ENCODE data around the gene SERPINB2.

Gene SERPINB2, protein sequence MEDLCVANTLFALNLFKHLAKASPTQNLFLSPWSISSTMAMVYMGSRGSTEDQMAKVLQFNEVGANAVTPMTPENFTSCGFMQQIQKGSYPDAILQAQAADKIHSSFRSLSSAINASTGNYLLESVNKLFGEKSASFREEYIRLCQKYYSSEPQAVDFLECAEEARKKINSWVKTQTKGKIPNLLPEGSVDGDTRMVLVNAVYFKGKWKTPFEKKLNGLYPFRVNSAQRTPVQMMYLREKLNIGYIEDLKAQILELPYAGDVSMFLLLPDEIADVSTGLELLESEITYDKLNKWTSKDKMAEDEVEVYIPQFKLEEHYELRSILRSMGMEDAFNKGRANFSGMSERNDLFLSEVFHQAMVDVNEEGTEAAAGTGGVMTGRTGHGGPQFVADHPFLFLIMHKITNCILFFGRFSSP

DNA sequence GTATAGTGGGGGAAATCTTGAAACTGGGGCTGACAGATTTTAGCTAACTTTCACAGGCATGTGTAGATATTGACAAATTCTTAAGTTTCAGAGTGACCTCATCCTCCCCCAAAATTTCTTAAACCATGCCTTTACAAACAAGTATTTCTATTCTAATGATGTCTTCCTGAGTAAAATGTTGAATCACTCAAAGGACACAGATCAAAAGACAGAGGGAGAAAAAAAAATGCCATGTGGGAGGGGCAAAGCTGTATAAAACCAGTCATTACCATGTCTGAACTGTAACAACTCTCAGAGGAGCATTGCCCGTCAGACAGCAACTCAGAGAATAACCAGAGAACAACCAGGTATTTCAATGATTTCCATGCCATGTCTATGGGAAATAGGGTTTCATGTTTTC lies at the start of gene SERPINB2:
SERPINB2 (plus strand) TSS at position 282 of the 400 bp plus-strand sequence. CDS start 3,740 bp downstream, outside the sequence.
- no peak for DNase-seq

DNA sequence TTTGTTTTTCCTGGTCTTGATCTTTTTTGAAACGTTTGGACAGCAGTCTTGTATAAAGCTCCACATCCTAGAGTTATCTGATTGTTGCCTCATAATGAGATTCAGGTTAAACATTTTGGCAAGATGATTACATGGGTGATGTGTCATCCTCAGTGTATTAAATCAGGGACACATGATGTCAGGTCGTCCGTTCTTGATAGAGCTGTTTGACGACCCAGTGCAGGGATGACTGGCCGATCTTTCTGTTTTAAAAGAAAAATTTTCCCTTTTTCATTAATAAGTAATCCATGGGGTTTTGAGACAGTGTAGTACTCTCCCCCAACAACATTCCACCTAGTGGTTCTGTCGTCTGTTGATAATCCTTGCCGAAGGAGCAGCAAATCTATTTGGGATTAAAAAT lies 44.5 kb upstream of the SERPINB2 start:
- no peak for DNase-seq

DNA sequence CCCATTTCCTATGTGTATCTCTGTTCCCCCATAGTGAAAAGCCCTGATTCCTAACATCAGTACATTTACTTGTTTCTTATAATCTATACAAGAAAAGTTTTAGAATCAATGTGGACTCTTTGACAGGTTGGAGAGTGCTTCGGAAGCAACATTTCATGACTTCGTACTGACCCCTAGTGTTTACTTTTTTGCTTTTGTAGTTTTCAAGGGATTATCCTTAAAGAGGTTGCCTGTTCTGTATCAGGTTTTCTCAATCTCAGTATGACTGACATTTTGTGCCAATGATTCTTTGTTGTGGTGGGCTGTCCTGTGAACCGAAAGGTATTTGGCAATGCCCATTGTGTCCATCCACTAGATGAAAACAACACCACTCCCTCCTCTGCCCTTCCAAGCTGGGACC lies 43.3 kb upstream of the SERPINB2 start:
- no peak for DNase-seq

DNA sequence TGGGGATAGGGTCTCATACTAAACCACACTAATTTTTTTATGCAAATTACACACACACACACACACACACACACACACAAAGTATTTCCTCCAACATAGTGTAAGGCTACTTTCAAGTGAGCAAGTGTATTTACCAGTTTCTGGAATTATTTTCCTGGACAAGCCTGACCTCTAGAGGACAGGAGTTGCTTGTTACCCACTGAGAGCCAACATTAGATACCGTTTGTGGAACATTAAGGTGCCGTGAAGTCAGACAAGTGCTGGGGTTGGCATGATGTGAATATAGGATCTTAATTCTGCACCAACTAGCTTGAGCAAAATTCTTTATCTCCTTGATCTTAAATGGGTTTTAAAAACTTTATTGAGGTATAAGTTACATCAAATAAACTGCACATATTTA lies 39.3 kb upstream of the SERPINB2 start:
- no peak for DNase-seq

DNA sequence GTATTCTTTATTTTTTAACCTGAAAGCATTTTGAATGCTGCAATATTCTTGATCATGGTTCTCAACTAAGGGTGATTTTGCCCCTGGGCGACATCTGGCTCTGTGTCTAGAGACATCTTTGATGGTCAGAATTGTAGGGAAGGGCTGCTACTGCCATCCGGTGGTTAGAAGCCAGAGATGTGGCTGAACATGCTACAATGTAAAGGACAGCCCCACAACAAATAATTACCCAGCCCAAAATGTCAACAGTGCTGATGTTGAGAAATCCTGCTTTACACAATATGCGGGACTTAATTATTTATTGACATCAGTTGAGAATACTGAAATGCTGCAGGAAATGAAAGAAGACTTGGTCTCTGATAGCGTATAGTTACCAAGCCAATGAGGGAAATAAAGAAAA lies 37.5 kb upstream of the SERPINB2 start:
- no peak for DNase-seq

DNA sequence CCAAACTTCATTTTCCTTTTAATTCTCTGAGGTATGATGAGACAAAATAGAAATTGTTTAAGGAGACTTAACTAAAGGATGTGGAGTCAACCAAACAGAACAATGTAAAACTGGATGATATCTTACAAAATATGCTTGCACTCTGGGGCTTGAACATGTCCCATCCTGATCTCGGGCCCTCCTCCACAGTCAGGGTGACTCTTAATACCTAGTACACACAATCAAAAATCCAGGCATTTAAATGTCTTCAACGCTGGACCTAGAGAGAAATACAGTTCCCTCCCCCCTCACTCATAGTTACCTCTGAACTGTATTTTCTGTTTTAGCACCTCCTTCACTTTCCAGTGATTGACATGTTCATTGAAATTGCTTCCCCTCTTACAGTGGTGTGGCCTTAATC lies 36.9 kb upstream of the SERPINB2 start:
- no peak for DNase-seq

DNA sequence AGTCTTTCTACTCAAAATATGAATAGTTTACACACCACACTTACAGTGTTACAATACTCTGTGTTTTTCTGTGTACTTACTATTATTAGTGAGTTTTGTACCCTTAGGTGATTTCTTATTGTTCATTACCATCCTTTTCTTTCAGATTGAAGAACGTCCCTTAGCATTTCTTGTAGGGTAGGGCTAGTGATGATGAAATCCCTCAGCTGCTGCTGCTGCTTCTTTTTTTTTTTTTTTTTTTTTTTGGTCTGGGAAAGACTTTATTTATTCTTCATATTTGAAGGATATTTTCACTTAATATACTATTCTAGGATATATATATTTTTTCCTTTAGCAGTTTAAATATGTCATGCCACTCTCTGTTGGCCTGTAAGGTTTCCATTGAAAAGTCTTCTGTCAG lies 29.0 kb upstream of the SERPINB2 start:
- DNase-seq: no peak

DNA sequence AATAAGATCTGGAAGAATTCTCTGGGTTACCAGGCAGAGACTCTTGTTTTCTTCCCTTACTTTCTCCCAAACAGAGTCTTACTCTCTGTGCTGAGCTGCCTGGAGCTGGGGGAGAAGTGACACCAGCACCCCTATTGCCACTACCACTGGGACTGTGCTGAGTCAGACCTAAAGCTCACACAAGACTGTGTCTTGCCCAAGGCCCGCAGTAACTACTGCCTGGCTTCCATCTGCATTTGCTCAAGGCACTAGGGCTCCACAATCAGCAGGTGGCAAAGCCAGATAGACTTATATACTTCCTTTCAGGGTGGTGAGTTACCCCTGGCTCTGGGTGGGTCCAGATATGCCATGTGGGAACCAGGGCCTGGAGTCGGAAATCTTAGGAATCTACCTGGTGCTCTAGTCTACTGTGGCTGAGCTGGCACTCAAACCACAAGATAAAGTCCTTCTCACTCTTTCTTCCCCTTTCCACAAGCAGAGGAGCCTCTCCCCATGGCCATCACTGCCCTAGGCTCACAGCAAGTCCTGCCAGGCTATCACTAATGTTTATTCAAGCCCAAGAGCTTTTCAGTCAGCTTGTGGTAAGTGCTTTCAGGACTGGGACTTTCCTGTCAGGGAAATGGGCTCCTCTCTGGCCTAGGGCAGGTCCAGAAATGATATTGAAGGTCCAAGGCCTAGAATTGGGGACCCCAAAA lies 27.6 kb upstream of the SERPINB2 start:
- DNase-seq: no peak

DNA sequence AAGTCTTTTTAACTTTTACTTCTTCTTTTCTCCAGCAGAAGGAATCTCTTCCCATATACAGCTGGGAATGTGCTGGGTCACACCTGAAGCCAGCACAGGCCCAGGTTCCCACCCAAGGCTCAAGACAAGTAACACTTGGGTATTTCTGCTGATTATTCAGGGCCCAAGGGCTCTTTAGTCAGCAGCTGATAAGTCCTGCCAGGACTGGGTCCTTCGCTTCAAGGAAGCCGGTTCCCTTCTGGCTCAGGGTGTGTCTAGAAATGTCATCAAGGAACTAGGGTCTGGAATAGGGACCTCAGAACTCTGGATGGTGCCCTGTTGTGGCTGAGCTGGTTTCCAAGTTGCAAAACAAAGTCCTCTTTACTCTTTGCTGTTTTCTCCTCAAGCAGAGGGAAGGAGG lies 27.0 kb upstream of the SERPINB2 start:
- DNase-seq: no peak

DNA sequence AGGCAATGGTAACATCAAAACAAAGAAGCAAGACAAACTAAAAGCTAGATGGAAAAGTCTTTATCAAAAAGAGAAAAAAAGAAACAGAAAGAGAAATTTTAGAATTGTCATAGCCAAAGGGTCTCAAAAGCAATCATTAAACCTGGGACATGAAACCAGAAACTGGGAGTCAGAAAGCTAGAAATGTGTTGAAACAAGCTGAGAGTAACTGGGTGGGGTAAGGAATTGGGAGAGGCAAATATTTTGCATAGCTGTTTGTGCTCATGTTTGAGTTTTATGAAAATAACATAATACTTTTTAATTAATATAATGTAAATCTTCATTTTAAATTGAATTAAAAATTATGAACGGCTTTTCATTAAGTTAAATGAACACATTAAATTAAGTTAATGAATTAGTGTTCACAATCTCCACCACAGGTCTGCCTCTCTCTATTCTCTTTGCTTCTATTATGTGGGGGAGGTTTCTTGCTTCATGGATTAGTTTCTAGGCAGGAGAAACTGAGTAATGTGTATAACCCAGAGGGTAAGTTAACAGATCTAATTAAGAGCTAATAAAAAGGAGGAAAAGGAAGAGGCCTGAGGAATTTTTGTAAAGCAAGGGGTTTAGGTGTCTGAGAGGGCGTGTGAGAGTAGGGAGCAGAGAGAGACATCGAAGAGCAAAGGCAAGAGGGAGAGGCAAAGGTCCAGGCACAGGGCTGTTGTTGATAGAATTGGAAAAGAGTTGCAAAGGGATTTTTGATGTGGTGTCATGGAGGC lies 20.0 kb upstream of the SERPINB2 start:
- DNase-seq: no peak

DNA sequence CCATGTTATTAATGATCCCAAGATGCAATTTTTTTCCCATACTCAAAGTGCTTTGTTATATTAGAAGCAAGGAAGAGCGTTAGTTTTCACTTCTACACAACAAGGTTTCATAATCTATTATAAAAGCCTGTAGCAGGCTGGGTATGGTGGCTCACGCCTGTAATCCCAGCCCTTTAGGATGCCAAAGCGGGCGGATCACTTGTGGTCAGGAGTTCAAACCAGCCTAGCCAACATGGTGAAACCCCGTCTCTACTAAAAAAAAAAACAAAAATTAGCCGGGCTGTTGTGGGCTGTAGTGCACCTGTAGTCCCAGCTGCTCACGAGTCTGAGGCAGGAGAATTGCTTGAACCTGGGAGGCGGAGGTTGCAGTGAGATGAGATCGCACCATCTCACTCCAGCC lies 19.0 kb upstream of the SERPINB2 start:
- no peak for DNase-seq

DNA sequence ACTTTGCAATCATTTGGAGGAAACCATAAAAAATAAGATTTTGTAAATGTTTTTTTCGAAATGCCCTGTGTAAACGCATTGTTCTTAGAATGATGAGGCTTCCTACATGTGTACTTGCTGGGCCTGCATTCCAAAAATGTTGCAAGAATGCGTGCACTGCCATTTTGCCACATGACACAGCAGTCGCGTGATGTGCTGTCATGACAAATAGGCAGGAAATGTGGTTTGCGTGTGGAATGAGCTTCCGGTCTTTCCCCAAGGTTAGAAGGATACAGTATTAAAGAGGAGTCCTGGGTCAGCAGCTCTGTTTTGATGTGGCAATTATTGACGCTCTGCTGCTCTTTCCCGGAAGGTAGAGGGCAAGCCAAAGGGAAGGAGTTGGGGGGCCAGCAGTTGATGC lies 18.1 kb upstream of the SERPINB2 start:
- no peak for DNase-seq

DNA sequence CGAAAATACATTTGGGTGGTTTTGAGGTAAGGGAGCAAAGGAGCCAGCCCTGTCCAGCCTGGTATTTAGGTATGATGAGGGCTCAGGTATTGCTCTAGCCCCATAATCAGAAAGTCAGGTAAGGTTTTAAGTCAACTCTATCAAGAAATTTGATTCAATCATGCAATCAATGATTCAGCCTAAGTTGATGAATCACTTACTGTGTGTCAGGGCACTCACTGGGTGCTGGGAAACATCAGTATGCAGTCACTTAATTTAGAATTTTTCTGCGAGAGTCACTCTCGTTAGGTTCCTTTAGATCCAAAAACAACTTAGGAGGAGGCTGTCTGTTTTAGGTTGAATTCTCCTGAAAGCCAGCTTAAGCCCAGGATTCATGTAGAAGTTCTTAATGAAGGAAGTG lies 17.7 kb upstream of the SERPINB2 start:
- no peak for DNase-seq

DNA sequence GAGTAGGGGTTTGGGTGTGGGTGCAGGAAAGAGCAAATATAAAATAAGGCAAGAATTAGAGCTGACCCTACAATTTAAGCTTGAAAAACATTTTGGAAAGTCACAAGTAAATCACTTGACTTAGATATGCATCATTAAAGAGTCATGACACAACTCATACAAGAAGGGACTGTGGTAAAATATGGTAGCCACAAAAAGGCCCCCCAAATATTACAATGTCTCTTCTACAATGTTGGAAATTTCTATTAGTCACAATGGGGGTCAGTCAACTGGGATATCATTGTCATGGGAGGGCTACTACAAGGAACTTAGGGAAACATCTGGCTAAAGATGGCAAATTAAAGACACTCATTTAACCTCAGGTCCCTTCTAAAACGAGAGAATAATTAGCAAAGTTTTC lies 15.7 kb upstream of the SERPINB2 start:
- no peak for DNase-seq

DNA sequence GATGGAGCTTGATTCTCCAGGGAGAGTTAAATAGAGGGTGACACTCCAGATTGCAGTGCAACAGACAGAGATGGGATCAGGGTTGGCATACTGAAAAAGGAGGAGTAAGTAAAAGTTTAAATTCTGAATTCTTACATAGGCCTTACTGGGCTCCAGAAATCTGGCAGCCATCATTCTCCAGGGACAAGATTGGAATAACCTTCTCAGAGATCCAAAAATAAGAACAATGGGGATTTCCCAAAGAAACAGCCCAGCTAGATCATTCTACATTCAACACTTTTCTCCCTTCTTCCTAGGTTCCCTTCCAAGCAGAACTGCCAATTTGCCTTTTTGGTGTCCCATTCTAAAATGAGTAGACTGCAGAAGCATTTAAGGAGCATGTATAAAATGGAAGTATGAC lies 14.9 kb upstream of the SERPINB2 start:
- DNase-seq: no peak

DNA sequence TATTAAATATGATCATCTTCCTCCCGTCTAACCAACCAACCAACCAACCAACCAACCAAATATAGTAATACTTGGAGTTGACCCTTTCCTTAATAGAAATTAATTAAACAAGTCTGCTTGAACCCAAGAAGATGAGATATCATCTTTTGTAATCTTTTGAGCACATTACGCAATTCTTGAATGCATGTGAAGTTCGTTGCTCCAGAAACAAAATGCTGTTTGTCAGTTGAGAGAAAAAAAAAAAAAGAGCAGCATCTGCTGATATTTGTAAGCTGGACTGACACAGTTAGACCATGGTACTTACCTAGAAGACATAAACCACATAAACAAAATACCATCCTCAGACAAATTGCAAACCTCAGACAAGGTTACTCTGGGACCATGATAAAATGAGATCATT lies 9.2 kb upstream of the SERPINB2 start:
- no peak for DNase-seq

DNA sequence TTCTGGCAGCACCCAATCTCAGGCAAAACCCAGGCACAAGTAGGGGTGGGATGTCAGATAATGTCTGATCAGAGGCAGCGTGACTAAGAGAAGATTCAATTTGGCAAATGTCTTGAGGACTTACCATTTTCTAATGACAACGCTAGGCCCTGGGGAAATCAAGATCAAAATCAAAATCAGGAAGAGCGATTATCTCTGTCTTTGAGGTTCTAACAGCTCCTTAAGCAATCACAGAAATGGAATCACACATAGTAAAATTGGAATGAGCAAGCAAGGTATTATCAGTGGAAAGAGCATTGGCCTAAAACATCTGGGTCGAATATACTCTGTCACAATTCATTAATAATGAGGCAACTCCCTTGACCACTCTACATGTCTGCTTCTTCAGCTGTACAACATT lies 8.6 kb upstream of the SERPINB2 start:
- DNase-seq: no peak

DNA sequence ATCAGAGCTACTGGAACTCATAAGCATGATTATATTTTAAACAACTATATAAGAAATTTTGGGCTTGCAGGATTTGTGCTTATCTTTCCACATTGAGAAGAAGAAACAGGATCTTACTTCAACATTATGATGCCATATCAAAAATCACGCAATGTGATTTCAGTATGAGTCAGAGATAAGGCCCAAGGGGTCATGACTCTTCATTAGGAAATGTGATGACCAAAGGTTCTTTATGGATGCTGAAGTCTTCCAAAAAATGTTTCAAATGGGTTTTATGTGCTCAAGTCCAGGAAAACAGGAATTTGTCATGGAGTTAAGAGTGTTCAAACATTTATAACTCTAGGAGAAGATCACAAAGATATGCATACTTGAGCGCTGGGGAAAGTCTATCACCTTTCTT lies 7.8 kb upstream of the SERPINB2 start:
- no peak for DNase-seq

DNA sequence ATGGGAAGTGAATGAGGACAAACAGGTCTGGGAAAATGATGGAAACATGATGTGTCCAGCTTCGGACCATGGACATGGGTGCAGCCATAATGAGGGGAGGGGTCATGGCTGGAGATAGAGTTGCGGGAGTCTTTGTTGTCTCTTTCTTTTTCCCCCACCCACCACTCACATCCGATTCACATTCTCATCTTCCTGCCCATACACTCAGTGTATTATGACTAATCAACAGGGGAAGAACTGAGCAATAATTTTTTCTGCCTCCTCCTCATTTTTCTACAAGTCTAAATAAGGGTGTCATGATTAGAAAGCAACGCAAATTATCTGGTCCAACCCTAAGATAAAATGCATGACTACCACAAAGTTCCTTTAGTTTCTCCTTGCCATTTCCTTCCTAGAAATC lies 5.7 kb upstream of the SERPINB2 start:
- no peak for DNase-seq

DNA sequence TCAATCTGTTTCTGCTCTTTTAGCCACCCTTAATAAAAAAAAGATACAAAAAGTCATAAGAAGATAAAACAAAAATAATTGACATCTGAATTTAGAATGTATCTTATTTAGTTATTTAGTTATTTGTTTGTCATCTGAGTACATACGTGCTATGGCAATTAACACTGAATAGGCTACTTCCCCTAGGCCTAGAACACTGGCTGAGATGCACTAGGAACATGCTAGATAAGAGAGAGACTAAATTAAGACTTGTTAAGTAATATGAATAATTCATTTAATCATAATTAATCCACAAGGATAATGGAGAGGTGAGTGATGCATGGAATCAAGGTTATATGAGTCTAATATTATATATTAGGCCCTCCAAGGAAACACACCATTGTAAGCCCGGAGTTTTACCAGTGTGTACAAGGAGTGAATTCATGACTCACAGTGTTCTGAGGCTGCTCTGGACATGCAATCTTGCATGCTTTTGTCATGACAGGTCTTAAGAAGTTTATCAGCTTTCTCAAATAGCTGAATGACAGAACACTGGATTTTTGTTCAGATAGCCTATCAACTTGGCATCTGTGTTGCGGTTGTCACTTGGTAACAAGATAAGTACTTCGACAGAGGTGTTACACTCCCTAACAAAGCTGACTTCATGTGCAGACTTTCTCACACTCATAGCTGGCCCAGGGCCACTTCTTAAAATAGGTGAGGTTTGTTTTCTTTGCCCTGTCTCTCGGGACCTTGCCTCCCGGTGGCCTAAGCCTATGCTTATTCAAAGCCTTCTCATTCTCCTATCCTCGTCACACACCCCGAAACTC lies 5.0 kb upstream of the SERPINB2 start:
- DNase-seq: no peak

DNA sequence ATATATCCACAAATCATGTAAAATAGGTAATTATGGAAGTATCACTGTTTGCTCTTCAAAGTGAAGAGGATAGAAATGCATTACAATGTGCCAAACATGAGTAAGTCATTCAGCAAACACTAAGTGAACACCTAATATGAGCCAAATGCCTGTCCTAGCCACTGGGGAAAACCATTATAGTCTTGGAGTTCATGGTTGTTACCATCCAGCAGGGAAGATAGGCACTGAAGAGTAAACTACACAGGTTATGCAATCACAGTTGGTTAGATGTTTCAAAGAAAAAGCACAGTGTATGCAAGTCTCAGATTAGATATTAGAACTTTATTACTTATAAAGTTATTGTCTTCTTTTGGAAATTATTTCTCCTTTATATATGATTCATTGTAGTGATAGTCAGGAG lies 3.9 kb upstream of the SERPINB2 start:
- no peak for DNase-seq

DNA sequence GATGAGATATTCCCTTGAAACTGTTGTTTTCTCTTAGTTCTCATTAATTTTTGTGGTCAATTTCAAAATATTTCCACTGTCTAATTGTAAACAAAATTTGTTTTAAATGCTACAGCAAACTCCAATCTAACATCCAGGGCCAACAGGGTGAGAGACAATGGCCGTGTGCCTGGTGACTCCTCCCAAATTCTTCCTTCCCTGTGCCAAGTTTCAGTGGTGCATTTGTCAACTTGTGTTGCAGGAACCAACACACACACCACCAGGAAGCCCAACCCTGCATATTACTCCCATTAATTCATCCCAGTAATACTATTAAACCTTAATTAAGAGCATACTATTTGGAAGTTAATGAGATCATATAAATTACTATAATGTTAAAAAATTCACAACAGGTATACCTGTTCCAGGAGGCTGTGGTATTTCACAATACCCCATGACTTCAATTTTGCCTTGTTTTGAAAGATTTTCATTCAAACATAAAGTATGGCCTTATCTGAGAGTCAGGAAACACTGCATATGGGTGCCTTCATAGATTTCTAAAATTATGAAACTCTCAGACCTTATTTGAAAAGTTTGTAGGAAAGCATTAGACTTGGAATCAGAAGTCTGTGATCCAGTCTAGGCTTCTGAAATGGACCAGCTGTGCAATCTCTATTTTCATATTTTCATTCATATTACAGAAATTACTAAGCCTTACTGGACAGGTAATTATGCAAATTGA lies 1.1 kb downstream of the SERPINB2 start:
- DNase-seq: no peak

Measured in activated CD4-positive, alpha-beta T cell treated with anti-CD3 and anti-CD28 coated beads for 4 hours (primary cell).